ENCODE results near the gene WNK1.

DNA sequence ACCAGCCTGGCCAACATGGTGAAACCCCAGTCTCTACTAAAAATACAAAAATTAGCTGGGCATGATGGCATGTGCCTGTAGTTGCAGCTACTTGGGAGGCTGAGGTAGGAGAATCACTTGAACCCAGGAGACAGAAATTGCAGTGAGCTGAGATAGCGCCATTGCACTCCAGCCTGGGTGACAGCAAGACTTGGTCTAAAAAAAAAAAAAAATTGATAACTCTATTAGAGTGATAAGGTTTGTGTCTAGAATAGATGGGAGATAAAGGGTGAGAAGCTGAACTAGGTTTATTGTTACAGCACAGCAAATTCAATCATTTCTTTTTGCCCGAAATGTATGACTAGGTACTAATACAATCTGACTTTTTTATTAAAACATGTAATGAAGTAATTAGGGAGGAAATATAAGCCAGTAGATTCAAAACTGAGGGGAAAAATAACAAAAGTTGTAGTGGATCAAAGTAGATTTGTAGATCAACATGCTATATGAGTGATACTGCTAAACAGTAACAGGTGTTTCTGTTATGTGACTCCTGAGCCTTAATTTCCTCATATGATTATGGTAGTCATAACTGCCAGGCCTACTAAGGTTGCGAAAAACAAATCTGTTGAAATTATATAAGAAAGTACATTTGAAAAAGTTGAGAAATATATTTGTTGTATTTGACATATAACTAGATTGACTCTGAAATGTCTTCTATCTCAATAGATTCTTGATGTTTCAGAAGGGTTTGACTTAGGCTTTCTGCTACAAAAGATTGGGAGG, 83.6 kb downstream of the WNK1 start:
- TF ChIP-seq, protein P1, sequence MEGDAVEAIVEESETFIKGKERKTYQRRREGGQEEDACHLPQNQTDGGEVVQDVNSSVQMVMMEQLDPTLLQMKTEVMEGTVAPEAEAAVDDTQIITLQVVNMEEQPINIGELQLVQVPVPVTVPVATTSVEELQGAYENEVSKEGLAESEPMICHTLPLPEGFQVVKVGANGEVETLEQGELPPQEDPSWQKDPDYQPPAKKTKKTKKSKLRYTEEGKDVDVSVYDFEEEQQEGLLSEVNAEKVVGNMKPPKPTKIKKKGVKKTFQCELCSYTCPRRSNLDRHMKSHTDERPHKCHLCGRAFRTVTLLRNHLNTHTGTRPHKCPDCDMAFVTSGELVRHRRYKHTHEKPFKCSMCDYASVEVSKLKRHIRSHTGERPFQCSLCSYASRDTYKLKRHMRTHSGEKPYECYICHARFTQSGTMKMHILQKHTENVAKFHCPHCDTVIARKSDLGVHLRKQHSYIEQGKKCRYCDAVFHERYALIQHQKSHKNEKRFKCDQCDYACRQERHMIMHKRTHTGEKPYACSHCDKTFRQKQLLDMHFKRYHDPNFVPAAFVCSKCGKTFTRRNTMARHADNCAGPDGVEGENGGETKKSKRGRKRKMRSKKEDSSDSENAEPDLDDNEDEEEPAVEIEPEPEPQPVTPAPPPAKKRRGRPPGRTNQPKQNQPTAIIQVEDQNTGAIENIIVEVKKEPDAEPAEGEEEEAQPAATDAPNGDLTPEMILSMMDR (IDR thresholded peaks at IDR 0.05; ENCODE audit: insufficient read depth, low read depth, low read length): no peak
- TF ChIP-seq EZH2 (IDR thresholded peaks at IDR 0.05; ENCODE audit: insufficient read depth, low read length): no peak

All from astrocyte (in vitro differentiated cells and primary cell).